HG03378 (cell line): ENCODE data around the gene ADA.

Experiments
- ATAC-seq: cut with Tn5 transposase; IDR thresholded peaks from one replicate; pipeline ENCODE4 v1.9.1; 2021; ENCODE audit warnings: mild to moderate bottlenecking, moderate library complexity; ENCODE audit not compliant: unreplicated experiment

ADA gene

GRCh38 chr20:44625361-44625760, 26.1 kb downstream of the ADA start:
- no peak for ATAC-seq

GRCh38 chr20:44624743-44625271, 26.7 kb downstream of the ADA start:
- ATAC-seq = no peak

- ATAC-seq = no peak
Measured at GRCh38 chr20:44624152-44624551, 27.3 kb downstream of the ADA start.

GRCh38 chr20:44622501-44623270, 28.8 kb downstream of the ADA start:
- no peak for ATAC-seq

GRCh38 chr20:44621939-44622338, 29.6 kb downstream of the ADA start:
- no peak for ATAC-seq

- no peak for ATAC-seq
Measured at GRCh38 chr20:44621325-44621724, 30.2 kb downstream of the ADA start.

GRCh38 chr20:44620030-44620429, 31.5 kb downstream of the ADA start:
- ATAC-seq = no peak

GRCh38 chr20:44619294-44619693, 32.2 kb downstream of the ADA start:
- no peak for ATAC-seq

- no peak for ATAC-seq
Measured at GRCh38 chr20:44618318-44618731, 33.2 kb downstream of the ADA start.

- ATAC-seq = no peak
Measured at GRCh38 chr20:44616604-44616964, 34.9 kb downstream of the ADA start.

GRCh38 chr20:44615876-44616603, 35.5 kb downstream of the ADA start:
- no peak for ATAC-seq

GRCh38 chr20:44615169-44615791, 36.2 kb downstream of the ADA start:
- ATAC-seq = no peak

GRCh38 chr20:44614525-44614924, 37.0 kb downstream of the ADA start:
- no peak for ATAC-seq

GRCh38 chr20:44613575-44613974, 37.9 kb downstream of the ADA start:
- no peak for ATAC-seq

- ATAC-seq = no peak
Measured at GRCh38 chr20:44610313-44610962, 41.1 kb downstream of the ADA start.

- ATAC-seq = peak; percentile 66
Measured at GRCh38 chr20:44609516-44610312, 41.8 kb downstream of the ADA start.

GRCh38 chr20:44609006-44609515, 42.4 kb downstream of the ADA start:
- ATAC-seq = no peak

- ATAC-seq = no peak
Measured at GRCh38 chr20:44606725-44607441, 44.6 kb downstream of the ADA start.

GRCh38 chr20:44603327-44603726, 48.2 kb downstream of the ADA start:
- ATAC-seq = no peak

GRCh38 chr20:44601801-44602204, 49.7 kb downstream of the ADA start:
- no peak for ATAC-seq
